Measurements from ENCODE around the gene EARS2. TPM values are rescaled to one million over a fixed set of nuclear protein-coding genes. Genes with fewer than 3 reads are reported as not detected.
"Not testable (repeated sequence)": the region's sequence is repeated elsewhere in the genome, so short reads cannot be mapped to it uniquely, and the experiment has no call there.

The EARS2 gene
- total RNA-seq, 2 donors from 2014 or later: 18.2 to 83.1 TPM

DNA sequence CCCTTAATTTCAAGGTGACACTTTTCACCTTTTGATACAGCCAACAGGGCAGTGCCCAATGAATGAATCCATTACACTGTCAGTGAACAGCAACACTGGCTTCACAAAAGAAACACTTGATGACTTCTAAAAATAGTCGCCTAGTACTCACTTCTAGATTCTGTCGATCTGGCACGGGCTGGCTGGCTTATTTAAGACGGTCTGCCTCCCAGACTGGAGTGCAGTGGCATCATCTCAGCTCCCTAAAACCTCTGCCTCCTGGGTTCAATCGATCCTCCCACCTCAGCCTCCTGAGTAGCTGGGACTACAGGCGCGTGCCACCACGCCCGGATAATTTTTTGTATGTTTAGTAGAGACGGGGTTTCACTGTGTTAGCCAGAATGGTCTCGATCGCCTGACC is 37.0 kb upstream of the EARS2 start:
- WGBS, 2 donors: 93 to 98% methylated on average over 7 to 12 of the region's 12 CpGs
- TF ChIP-seq POLR2A (IDR thresholded peaks at IDR 0.05) (no peak), CTCF (IDR thresholded peaks at IDR 0.05) (no peak)
- intact Hi-C loops (cut with DNase I): no loop called here
- no peak for ATAC-seq
- Histone ChIP-seq H3K9me3 (no peaks in the 10 kb centered on the region), H3K27me3 (no peaks in the 10 kb centered on the region), H3K27ac (no peak overlapping the region), H3K4me3 (no peak overlapping the region), H3K36me3 (replicated peaks in 1 of 2; ENCODE audit: insufficient read depth in 1 of 2, low read depth in 2 of 2) (peaks cover 0 to 5% of the 10 kb centered on the region in 2 donors), H3K4me1 (peaks cover 13% of the 10 kb centered on the region)
- DNase-seq: no peak

- Histone ChIP-seq H3K9me3 (no peaks in the 10 kb centered on the region), H3K36me3 (replicated peaks in 1 of 2; ENCODE audit: insufficient read depth in 1 of 2, low read depth in 2 of 2) (peaks cover under 1 to 9% of the 10 kb centered on the region in 2 donors), H3K4me3 (no peak overlapping the region), H3K27me3 (no peaks in the 10 kb centered on the region), H3K4me1 (peaks cover 11% of the 10 kb centered on the region), H3K27ac (no peak overlapping the region)
- no peak for ATAC-seq
- intact Hi-C loops (cut with DNase I): no loop called here
- WGBS, 2 donors: 72 to 98% methylated on average over 3 of the region's 3 CpGs
- TF ChIP-seq POLR2A (IDR thresholded peaks at IDR 0.05) (no peak), CTCF (IDR thresholded peaks at IDR 0.05) (no peak)
- DNase-seq: no peak
Observed at GRCh38 chr16:23590181-23590580, 33.0 kb upstream of the EARS2 start.

GRCh38 chr16:23587726-23588125 is 30.6 kb upstream of the EARS2 start:
- ATAC-seq: no peak
- no peak overlapping the region for H3K27ac ChIP-seq
- DNase-seq: no peak
- no peaks in the 10 kb centered on the region for H3K4me1 ChIP-seq
- intact Hi-C loops (cut with DNase I): no loop called here
- no peak overlapping the region for H3K4me3 ChIP-seq
- no peaks in the 10 kb centered on the region for H3K9me3 ChIP-seq
- H3K36me3 ChIP-seq (replicated peaks in 1 of 2; ENCODE audit: insufficient read depth in 1 of 2, low read depth in 2 of 2): peaks cover 5 to 16% of the 10 kb centered on the region in 2 donors
- H3K27me3 ChIP-seq: no peaks in the 10 kb centered on the region
- WGBS, 2 donors: 89 to 91% methylated on average over 5 of the region's 5 CpGs
- TF ChIP-seq POLR2A (IDR thresholded peaks at IDR 0.05): no peak
- TF ChIP-seq CTCF (IDR thresholded peaks at IDR 0.05): no peak

DNA sequence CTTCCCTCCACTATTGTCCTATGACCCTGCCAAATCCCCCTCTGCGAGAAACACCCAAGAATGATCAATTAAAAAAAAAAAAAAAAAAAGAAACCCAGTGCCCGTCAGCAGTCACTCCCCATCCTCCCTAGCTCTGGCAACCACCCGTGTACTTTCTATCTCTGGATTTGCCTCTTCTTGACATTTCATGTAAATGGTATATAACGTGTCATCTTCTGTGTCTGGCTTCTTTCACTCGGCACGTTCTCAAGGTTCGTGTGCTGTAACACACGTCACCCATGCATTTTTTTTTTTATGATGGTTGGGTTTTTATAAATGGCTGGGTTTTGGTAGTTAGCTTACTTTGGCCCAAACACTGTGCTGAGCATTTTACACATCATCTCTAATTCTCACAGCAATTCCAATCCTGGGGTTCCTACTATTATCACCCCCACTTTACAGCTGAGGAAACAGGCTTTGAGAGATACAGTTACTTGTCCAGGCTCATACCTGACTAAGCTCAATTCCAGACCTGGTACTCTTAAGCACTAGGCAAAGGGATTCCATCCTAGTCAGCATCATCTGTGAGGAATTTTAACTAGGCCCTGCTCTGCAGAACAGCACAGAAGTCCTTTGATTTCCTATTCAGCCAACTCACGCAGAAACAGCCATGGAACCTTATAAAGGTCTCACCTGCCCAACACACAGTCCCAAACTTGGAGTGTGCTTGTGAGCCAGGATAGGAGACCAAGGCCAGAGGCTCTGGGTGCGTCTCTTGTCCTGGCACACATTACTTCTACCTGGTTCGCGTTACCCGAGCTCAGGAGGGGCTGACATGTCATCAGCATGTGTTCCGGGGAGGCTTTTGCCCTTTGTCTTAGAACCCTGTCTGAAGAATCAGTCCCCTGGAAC is 27.3 kb upstream of the EARS2 start:
- no peak overlapping the region for H3K27ac ChIP-seq
- no peak overlapping the region for H3K4me3 ChIP-seq
- intact Hi-C loops (cut with DNase I): no loop called here
- H3K27me3 ChIP-seq: no peaks in the 10 kb centered on the region
- no peaks in the 10 kb centered on the region for H3K9me3 ChIP-seq
- peaks cover 5 to 22% of the 10 kb centered on the region in 2 donors for H3K36me3 ChIP-seq (replicated peaks in 1 of 2; ENCODE audit: insufficient read depth in 1 of 2, low read depth in 2 of 2)
- no peak for DNase-seq
- TF ChIP-seq POLR2A (IDR thresholded peaks at IDR 0.05) (no peak), CTCF (IDR thresholded peaks at IDR 0.05) (no peak)
- ATAC-seq: no peak
- no peaks in the 10 kb centered on the region for H3K4me1 ChIP-seq
- 88 to 93% methylated on average over 13 to 14 of the region's 14 CpGs for WGBS, 2 donors

GRCh38 chr16:23583271-23583670 is 26.1 kb upstream of the EARS2 start:
- H3K4me3 ChIP-seq; H3K27ac ChIP-seq; H3K27me3 ChIP-seq; H3K4me1 ChIP-seq; DNase-seq; ATAC-seq; H3K9me3 ChIP-seq; intact Hi-C loops (cut with DNase I): not testable (repeated sequence)
- 90 to 93% methylated on average over 2 to 23 of the region's 30 CpGs for WGBS, 2 donors
- peaks cover 5 to 22% of the 10 kb centered on the region in 2 donors for H3K36me3 ChIP-seq (replicated peaks in 1 of 2; ENCODE audit: insufficient read depth in 1 of 2, low read depth in 2 of 2)
